SHP77 (cell line): ENCODE results near the gene POFUT2.
"Not testable (repeated sequence)": the region's sequence is repeated elsewhere in the genome, so short reads cannot be mapped to it uniquely, and the experiment has no call there.

Experiments
- DNase-seq, 2 experiments: peaks; one replicate each; lab custom pipeline; 2025; lab: John Stamatoyannopoulos, UW

The POFUT2 gene

DNA sequence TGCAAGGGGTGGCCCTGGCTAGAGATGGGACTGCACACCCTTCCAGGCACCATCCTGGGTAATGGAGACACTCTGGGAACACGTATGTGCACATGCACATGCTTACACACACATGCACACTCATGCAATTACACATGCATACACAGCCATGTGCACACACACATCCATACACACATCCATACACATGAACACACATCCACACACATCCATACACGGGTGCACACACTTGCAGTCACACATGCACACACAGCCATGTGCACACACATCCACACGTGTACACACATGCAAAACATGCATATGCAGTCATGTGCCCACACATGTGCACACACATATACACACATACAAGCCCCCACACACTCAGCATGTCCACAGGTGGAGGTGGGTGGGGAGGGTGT, 22.3 kb upstream of the POFUT2 start:
- no peak for DNase-seq

DNA sequence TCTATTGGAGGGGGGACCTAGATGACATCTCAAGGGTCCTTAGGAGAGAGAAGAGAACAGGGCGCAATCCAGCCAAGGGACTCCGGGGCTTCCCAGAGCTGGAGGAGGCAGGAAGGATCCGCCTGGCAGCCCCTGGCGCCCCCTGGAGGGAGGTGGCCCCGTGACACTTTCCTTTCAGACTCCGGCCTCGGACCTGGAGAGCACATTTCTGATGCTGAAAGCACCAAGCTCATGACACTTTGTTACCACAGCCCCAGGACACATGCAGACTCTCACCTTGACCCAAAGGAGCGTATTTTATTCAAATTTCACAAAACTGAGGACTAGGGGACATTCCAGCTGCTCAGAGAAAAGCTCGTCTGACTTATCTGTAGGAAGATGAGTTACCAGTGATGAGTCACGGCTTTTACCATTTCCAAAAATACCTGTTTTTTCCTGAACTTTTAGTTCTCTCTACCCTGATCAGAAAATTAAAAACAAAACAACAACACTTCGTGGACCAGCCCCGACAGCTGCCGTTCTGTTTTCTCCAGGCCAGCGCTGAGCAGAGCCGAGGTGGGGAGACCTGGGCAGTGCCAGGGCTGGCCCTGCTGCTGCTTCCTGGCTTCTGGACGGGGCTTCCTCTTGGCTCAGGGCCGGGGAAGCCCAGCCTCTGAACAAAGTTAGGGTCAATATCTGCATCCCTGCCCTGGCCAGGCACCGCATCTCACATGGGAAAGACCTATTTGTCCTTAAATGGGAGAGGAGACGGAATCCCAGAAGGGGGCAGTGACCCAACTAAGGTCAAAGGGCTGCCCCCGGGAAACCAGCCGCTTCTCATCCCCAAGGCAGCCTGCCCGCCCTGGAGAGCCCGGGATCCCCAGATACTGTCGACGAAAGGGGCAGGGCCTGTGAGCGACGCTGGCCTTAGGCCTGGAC, 21.6 kb upstream of the POFUT2 start:
- peak; percentile 46 to 57 for DNase-seq

GRCh38 chr21:45308194-45309068, 20.7 kb upstream of the POFUT2 start:
- DNase-seq, result peak in 1 of 2 experiments; percentile 17

DNA sequence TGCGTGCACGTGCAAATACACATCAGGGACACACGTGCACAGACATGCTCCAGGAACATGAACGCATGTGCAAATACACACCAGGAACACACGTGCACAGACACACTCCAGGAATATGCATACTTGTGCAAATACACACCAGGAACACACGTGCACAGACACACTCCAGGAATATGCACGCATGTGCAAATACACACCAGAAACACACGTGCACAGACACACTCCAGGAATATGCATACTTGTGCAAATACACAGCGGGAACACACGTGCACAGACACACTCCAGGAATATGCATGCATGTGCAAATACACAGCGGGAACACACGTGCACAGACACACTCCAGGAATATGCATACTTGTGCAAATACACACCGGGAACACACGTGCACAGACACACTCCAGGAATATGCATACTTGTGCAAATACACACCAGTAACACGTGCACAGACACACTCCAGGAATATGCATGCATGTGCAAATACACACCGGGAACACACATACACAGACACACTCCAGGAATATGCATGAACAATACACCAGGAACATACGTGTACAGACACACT, 20.0 kb upstream of the POFUT2 start:
- DNase-seq, result not testable (repeated sequence)

DNA sequence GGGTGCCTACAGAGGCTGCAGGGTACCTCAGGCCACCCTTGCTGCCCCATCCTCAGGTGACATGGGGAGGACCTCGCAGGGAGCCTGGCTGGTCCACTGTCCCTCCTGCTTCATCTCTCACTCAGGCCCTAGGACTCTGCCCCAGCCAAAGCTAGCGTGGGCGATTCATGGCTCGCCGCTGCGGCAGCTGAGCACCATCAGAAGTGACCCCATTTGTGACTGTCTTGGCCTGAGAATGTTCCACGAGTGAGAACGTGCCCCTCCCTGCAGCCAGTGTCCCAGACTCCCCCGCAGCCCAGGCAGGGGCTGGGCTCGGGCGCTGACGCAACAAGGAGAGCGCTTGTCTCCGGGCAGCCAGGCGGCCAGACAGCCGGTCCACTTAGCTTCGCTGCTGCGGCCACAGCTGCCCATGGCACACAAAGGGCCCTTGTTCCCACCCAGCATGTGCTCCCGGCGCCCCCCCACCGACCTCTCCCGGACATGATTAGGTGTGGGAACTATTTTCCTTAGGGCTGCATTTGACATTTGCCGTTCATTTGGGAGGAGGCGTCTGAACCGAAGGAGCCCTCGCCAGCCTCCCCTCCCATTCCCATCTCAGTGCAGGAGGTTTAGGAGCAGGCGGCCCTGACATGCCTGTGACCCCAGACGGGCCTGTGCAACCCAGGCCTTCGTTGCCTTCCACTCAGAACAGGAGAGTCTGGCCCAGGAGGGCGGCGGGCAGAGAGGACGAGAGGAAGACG, 19.3 kb upstream of the POFUT2 start:
- DNase-seq, result peak in 1 of 2 experiments; percentile 23

GRCh38 chr21:45306453-45306831, 18.7 kb upstream of the POFUT2 start:
- no peak for DNase-seq

DNA sequence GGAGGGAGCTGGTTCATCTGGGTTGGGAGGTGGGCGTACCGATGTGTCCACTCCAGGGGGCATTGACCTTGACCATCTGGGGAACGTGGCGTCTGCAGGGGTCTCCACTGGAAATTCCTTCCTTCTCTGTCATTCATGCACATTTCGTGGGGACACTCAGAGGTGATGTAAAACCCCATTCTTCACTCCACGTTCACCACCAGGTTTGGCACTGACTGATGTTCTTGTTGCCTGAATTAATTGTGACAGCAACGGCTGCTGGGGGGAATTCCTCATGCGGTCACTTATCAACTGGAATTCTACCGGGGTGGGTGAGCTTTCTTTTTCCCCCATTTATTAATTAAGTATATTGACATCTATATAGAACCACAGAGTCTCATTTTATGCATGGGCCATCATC, 18.1 kb upstream of the POFUT2 start:
- no peak for DNase-seq

- DNase-seq, result no peak
Observed at GRCh38 chr21:45304945-45305344, 17.2 kb upstream of the POFUT2 start.

DNA sequence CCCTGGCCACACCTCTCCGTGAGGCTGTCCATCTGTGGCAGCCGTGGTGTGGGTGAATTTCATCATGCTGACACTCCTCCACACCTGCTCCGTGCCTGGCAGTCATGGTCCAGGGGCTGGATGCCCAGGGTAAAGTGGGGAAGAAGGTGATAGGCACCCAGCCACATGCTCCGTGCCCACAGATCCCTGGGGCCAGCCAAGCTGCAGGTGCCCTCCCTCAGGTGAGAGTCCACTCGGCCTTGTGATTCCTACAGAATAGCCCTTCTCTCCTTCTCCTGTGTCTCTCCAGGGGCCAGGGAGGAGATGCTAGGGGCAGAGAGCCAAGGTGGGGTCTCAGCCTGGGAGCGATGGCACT, 16.8 kb upstream of the POFUT2 start:
- DNase-seq, result no peak

DNA sequence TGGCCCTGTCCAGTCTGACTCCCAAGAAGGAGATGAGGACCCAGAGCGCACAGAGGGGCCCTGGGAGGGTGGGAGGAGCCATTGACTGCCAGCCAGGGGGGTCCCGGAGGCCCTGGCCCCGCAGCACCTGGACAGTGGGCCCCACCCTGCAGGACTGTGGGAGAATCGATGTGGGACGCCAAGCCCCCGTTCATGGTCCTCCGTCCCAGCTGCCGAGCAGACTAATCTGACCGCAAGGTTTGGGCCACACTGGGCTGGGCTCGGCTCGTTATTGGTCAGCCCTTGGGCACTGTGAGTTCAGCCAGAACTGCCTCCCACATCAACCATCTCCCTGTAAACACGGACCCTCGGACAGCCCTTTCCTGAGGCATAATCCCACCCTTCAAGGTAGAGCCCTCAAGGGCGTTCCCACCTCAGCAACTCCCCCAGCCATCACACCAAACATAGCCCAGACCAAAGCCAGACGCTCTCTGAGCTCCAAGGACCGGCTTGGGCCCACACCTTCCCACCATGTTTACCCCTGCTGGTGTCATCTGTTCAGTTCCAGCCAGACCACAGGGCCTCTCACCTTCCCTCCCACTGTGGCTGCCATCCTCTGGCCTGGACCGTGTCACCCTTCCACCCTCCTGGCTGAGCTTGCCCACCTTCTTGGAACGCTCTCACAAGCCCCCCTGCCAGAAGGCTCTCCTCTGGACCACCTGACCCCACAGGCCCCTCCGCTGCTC, 16.2 kb upstream of the POFUT2 start:
- no peak for DNase-seq

DNA sequence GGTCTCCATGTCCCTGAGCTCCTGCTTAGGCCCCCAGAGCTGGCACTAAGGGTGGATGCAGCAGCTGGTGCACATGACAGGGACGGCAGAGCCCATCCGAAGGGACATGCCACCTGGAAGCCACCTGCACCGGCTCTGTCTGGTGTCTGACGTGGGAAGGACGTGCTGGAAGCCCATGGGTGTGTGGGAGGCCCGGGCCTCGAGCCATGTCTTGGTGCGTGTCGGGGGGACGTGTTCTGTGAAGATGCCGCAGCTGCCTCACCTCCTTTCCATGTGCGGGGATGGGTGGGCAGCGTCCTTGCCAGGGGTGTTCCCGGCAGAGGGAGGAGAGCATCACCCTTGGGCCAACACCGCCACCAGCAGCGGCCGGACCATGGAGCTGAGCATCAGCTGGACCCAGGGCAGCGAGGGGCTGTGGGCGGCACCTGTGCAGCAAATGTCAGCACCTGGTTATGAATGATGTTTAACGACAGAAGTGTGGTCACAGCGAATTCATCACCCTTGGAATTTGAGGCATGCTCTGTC, 15.5 kb upstream of the POFUT2 start:
- DNase-seq, result no peak

- no peak for DNase-seq
Observed at GRCh38 chr21:45302082-45303061, 14.7 kb upstream of the POFUT2 start.

DNA sequence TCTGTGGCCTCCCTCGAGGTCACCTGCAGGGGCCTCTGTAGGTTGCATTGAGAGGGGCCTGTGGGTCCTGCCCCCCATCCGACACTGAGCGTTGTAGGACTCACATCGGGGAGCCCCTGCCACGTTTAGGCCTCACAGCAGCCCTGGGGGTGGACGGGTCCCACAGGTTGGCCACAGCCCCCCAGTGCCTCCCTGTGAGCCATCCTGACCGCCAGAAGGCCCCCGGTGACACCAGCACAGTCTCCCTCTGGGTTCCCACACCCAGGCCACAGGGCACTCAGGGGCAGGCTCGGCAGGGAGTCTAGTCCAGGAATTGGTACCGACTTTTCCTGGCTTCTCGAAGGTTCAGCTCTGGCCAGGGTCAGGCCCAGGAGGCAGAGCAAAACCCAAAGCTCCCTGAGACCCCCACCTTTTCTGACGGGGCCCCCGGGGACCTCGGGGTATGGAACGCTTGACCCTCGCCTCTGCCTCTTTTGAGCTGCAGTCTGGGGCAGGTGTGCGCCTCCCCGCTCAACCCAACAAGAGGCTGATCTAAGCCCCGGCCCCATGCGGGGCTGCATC, 13.9 kb upstream of the POFUT2 start:
- DNase-seq, result no peak

DNA sequence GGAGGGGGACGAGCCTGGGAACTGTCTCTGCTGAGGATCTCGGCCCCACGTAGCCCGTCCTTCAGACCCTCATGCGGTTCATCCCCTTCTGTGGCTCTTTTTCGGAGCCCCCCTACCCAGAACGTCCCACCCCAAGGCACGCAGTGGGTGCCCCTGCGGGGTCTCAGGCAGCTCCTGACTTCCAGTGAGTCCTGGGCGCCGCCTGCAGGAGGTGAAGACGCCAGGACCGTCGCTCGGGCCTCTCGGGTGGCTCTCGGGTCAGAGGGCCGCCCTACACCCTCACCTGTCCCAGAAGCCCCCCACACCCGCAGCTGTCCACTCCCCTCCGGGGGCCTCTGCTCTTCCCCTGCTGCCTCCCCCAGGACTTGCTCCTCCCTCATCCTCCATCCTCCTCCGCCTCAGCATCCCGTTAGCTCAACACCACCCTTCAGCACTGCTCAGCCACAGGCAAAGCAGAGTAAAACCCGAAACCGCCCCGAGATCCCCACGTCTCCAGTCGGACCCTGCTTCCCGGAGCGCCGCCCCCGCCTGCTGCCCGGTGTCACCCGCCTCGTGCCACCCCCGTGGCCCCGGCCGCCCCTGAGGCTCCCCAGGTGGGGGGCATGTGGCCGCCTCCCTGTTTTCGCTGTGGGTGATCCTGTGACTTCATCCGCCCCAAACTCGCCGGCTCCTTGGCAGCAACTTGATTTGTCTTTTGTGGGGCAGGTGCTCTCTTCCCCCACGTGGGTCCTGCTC, 13.3 kb upstream of the POFUT2 start:
- no peak for DNase-seq

DNA sequence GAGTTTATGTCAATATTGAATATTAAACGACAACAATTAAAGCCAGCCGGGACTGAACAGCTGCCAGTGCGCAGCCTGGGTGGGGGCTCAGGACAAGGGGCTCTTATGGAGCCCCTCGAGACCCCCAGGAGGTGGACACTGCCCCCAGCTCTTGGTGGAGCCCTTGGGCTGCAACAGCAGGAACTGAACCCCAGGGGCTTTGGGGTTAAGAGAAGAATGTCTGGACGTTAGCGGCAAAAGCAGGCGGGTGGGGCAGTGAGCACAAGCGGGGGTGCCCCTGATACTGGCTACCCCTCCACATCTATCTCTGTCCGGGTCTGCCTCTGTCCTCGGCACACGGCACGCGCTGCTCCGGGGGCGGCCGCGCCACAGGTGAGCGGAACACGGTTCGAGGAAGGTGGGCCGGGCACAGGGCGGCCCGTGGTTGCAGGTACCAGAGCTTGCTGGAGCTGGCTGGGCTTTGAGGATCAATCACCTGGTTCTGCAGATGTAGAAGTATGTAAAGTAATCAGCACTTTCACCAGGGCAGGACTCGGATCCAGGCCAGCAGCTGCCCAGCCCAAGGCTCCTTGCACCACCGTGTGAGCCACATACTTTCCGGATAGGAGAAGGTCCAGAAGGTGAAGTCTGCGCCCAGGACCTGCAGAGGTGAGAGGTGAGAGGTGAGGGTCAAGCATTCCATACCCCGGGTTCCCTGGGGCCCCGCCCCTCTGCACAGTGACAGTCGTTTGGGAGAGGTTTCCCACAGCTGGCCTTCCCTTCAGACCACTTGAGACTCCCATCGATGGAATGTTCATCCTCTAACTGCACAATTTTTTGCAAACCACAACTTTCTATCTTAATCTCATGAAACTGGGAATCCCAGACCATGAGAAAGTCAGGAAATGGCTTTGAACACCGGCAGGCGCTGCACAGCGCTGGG, 12.4 kb upstream of the POFUT2 start:
- no peak for DNase-seq

GRCh38 chr21:45299026-45299863, 11.6 kb upstream of the POFUT2 start:
- no peak for DNase-seq

DNA sequence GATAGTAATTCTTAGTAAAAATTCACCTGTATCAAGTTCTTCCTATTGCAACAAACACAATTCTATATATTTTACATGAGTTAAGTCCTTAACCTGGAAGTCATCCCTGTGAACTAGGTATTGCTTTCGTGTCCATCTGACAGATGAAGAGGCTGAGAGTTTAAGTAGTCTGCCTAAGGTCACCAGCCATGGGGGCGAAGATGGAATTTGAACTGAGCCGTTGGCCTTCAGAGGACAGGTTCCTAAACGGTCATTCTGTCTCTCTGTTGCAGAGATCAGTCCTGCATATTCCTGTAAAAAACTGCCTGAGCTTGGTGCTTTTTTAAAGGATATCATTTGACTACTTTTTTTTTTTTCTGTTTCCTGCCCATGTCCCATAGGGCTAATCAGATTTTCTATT, 10.2 kb upstream of the POFUT2 start:
- no peak for DNase-seq
